ENCODE measurements around the gene UST. TPM values are rescaled to one million over a fixed set of nuclear protein-coding genes. Genes with fewer than 3 reads are reported as not detected.

UST gene
- total and polyA plus RNA-seq, 2 experiments from 2014 or later, result 8.0 to 11.7 TPM

DNA sequence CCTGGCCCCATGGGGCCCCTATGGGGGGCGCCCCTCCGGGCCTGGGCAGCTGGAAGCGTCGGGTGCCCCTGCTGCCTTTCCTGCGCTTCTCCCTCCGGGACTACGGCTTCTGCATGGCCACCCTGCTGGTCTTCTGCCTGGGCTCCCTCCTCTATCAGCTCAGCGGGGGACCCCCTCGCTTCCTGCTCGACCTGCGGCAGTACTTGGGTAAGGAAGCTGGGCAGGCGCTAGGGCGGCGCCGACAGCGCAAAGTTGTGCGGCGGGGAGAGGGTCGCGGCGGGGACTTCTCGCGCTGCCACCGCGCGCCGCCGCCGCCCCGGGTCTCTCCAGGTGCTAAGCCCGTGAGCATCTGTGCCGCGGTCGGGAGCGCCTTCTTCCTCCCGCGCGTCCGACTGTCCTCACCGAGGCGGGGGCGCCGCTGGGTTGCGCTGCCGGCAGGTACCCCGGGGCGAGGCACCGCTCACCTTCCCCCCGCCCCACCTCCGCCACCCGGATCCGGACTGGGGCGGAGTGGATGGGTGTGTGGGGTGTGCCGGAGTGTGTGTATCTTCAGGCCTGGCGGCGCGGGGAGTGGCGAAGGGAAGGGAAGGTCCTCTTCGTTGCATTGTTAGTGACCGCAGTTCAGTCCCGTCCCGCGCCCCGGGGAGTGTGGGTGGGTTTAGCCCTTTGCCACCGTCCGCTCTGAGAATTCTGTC lies 788 bp downstream of the UST start:
- peak overlapping the region; percentile 72 for H2AFZ ChIP-seq
- 1% methylated on average over 53 of the region's 66 CpGs for WGBS (ENCODE audit: low lambda C conversion rate, missing lambda C conversion rate)
- H4K20me1 ChIP-seq (ENCODE audit: insufficient read depth, poor library complexity, severe bottlenecking), result peaks cover 5% of the 10 kb centered on the region
- no peaks in the 10 kb centered on the region for H3K36me3 ChIP-seq (replicated peaks; ENCODE audit: insufficient read depth, low read depth)
- H3K9me3 ChIP-seq (ENCODE audit: low read depth), result no peaks in the 10 kb centered on the region
- peaks cover 5% of the 10 kb centered on the region for H3K4me1 ChIP-seq (ENCODE audit: insufficient read depth)
- peak overlapping the region; percentile 96 for H3K4me3 ChIP-seq
- TF ChIP-seq EZH2 (IDR thresholded peaks at IDR 0.05; ENCODE audit: borderline replicate concordance) (no peak), EZH2phosphoT487 (IDR thresholded peaks at IDR 0.05; ENCODE audit: low read depth, severe bottlenecking, unreplicated experiment) (no peak)
- TF ChIP-seq, protein P1, sequence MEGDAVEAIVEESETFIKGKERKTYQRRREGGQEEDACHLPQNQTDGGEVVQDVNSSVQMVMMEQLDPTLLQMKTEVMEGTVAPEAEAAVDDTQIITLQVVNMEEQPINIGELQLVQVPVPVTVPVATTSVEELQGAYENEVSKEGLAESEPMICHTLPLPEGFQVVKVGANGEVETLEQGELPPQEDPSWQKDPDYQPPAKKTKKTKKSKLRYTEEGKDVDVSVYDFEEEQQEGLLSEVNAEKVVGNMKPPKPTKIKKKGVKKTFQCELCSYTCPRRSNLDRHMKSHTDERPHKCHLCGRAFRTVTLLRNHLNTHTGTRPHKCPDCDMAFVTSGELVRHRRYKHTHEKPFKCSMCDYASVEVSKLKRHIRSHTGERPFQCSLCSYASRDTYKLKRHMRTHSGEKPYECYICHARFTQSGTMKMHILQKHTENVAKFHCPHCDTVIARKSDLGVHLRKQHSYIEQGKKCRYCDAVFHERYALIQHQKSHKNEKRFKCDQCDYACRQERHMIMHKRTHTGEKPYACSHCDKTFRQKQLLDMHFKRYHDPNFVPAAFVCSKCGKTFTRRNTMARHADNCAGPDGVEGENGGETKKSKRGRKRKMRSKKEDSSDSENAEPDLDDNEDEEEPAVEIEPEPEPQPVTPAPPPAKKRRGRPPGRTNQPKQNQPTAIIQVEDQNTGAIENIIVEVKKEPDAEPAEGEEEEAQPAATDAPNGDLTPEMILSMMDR (IDR thresholded peaks at IDR 0.05; ENCODE audit: poor library complexity), result no peak
- no peaks in the 10 kb centered on the region for H3K27me3 ChIP-seq
- peak; percentile 69 for DNase-seq (ENCODE audit: low spot score)
- H3K79me2 ChIP-seq, result peaks cover 28% of the 10 kb centered on the region
- peak overlapping the region; percentile 78 for H3K4me2 ChIP-seq
- H3K27ac ChIP-seq, result peak overlapping the region; percentile 85
- no peaks in the 10 kb centered on the region for H3K9me2 ChIP-seq (replicated peaks; ENCODE audit: insufficient read depth)

DNA sequence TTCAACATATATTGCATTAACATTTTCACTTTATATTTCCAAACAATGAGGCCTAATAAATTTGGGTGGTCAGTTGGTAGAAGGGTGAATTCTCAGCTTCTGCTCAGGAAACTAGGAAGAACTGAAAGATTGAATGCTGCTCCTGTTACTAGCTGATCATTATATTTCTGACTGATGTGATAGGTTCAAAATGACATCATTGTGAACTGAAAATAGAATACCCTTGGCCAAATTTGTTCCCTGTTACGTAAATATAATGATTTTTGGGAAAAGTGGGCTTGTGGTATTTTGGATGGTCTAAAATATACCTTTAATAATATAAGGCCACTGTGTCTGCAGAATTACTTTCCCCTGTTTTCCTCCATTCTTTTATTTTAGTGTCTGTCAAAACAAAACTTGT lies 2.8 kb downstream of the UST start:
- TF ChIP-seq, protein P1 (IDR thresholded peaks at IDR 0.05; ENCODE audit: poor library complexity), result no peak
- TF ChIP-seq EZH2phosphoT487 (IDR thresholded peaks at IDR 0.05; ENCODE audit: low read depth, severe bottlenecking, unreplicated experiment) (no peak), EZH2 (IDR thresholded peaks at IDR 0.05; ENCODE audit: borderline replicate concordance) (no peak)
- H3K4me1 ChIP-seq (ENCODE audit: insufficient read depth), result peaks cover 5% of the 10 kb centered on the region
- H3K9me2 ChIP-seq (replicated peaks; ENCODE audit: insufficient read depth), result no peaks in the 10 kb centered on the region
- H3K27ac ChIP-seq, result no peak overlapping the region
- no peaks in the 10 kb centered on the region for H3K9me3 ChIP-seq (ENCODE audit: low read depth)
- H3K4me2 ChIP-seq, result no peak overlapping the region
- DNase-seq (ENCODE audit: low spot score), result no peak
- no peak overlapping the region for H3K4me3 ChIP-seq
- no peaks in the 10 kb centered on the region for H3K36me3 ChIP-seq (replicated peaks; ENCODE audit: insufficient read depth, low read depth)
- H3K27me3 ChIP-seq, result no peaks in the 10 kb centered on the region
- H2AFZ ChIP-seq, result no peak overlapping the region
- WGBS (ENCODE audit: low lambda C conversion rate, missing lambda C conversion rate), result 92% methylated on average over 1 of the region's 1 CpG
- peaks cover 46% of the 10 kb centered on the region for H3K79me2 ChIP-seq
- peaks cover 5% of the 10 kb centered on the region for H4K20me1 ChIP-seq (ENCODE audit: insufficient read depth, poor library complexity, severe bottlenecking)

DNA sequence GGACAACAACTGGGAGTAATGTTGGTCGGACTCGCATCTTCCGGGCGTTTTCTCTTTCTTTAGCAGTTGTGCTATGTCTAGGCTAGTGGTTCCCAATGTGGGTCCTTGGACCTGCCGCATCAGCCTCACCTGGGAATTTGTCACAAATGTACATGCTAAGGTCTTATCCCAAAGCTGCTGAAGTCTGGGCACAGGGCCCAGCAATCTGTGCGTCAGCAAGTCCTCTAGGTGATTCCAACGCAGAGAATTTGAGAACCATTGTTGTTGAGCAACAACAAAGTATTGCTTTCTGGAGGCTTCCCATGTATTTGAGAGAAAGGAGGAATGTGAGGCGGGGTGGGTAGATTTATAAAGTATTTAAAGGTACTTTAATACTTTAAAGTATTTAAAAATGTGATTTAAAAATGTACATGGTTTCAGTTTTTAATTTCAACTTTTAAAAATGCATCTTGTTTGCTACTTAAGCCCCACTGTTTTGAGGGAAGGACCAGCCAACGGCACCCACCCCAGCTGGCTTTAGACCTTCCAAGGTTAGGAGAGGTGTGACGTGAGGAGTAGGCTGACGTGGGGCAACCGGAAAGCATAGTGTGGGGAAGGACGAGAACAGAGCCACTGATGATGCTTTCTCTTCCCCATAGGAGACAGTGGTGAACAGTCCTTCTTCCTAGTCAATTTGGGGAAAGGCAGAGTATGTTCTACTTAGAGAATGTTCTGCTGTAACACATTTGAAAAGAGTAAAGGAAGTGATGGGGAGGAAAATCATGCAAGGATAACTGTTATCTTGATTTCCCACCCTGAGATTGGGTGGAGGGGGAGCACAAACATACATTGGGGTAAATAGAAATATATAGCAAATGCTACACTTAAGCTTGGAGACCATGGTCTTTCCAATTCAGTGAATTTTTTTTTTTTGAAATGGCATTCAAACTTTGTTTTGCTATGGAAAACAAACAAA lies 4.3 kb downstream of the UST start:
- Histone ChIP-seq H3K36me3 (replicated peaks; ENCODE audit: insufficient read depth, low read depth) (no peaks in the 10 kb centered on the region), H3K27me3 (no peaks in the 10 kb centered on the region), H3K4me2 (no peak overlapping the region), H3K9me3 (ENCODE audit: low read depth) (no peaks in the 10 kb centered on the region), H3K9me2 (replicated peaks; ENCODE audit: insufficient read depth) (no peaks in the 10 kb centered on the region), H3K4me3 (no peak overlapping the region), H4K20me1 (ENCODE audit: insufficient read depth, poor library complexity, severe bottlenecking) (peaks cover 5% of the 10 kb centered on the region), H2AFZ (no peak overlapping the region), H3K27ac (no peak overlapping the region), H3K4me1 (ENCODE audit: insufficient read depth) (peaks cover under 1% of the 10 kb centered on the region), H3K79me2 (peaks cover 57% of the 10 kb centered on the region)
- 93% methylated on average over 13 of the region's 13 CpGs for WGBS (ENCODE audit: low lambda C conversion rate, missing lambda C conversion rate)
- no peak for DNase-seq (ENCODE audit: low spot score)
- TF ChIP-seq EZH2phosphoT487 (IDR thresholded peaks at IDR 0.05; ENCODE audit: low read depth, severe bottlenecking, unreplicated experiment), result no peak
- no peak for TF ChIP-seq EZH2 (IDR thresholded peaks at IDR 0.05; ENCODE audit: borderline replicate concordance)
- TF ChIP-seq, protein P1 (IDR thresholded peaks at IDR 0.05; ENCODE audit: poor library complexity), result no peak
